Measurements from ENCODE around the gene GFER. TPM values are rescaled to one million over a fixed set of nuclear protein-coding genes. Genes with fewer than 3 reads are reported as not detected.

Gene GFER
- total and polyA plus RNA-seq, 9 of the 15 experiments (the other 6 are each of a cell fraction or from before 2014, with no cell fraction given), result 4.3 to 53.7 (median 19.8) TPM

DNA sequence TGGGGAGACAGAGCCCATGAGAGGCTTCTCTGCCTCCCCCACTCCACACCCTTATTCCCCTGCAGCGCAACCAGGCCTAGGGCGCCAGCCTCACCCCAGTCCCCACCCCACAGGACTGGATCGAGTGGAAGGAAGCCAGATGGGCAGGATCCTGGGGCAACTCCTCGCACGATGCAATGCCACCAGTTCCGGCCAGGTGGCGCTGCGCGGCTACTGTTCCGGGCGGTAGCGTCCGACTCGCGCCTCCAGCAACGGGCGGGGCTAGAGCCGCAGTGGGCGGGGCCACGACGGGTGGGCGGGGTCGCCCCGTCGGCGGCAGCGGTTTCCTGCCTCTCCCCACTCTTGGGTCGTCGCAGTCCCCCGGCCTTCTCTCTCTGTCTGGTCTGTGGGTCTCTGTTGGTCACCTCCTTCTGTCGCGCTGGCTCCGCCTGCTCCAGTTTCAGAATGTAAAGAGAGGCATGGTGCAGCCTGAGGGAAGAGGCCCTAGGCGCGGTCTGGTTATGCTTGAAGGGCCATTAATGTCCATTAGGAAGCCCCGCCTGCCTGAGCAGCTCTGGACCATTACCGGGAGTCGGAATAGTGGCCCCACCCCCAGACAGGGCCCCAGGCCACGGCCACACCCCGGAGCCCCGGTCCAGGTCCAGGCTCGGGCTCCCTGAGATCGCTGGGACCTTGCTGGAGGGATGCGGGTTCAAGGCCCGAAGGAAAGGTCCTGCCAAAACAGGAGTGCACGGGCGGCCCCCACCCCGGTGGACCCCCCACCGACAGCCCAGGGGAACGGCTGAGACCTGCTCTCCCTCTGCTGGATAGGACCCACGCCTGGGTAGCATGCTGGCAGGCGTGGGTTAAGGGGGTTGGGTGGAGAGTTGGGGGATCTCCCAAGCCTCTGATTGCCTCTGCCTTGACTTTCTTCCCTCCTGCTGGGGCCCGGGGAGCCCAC lies 39.4 kb downstream of the GFER start (continued):
- TF ChIP-seq ZBTB7A (IDR thresholded peaks at IDR 0.05; ENCODE audit: borderline replicate concordance, control insufficient read depth, low read depth, low read length) (peak; percentile 71; the same call in 1 of the 2 replicates), EP400 (IDR thresholded peaks at IDR 0.05) (peak; percentile 32; the same call in 1 of the 2 replicates), MAZ (CRISPR knock-in tag; conservative IDR thresholded peaks at IDR 0.05 in 1 of 2, IDR thresholded peaks at IDR 0.05 in 1 of 2) (peak; percentile 89 to 99), PRMT5 (CRISPR knock-in tag; IDR thresholded peaks at IDR 0.05) (no peak), KDM5B (IDR thresholded peaks at IDR 0.05; ENCODE audit: insufficient replicate concordance, low read depth, low read length) (peak; percentile 34), TBP (optimal IDR thresholded peaks at IDR 0.05; ENCODE audit: low read depth, low read length) (peak; percentile 37), ETS2 (tag; IDR thresholded peaks at IDR 0.05; ENCODE audit: borderline replicate concordance, poor library complexity, severe bottlenecking) (no peak), IRF2 (CRISPR knock-in tag; IDR thresholded peaks at IDR 0.05) (no peak), POLR2G (IDR thresholded peaks at IDR 0.05; ENCODE audit: low read depth, low read length) (peak; percentile 71), HDGF (IDR thresholded peaks at IDR 0.05) (peak; percentile 57; the same call in 1 of the 2 replicates), CREM (IDR thresholded peaks at IDR 0.05; ENCODE audit: low read depth) (peak; percentile 72)
- TF ChIP-seq, protein P1, sequence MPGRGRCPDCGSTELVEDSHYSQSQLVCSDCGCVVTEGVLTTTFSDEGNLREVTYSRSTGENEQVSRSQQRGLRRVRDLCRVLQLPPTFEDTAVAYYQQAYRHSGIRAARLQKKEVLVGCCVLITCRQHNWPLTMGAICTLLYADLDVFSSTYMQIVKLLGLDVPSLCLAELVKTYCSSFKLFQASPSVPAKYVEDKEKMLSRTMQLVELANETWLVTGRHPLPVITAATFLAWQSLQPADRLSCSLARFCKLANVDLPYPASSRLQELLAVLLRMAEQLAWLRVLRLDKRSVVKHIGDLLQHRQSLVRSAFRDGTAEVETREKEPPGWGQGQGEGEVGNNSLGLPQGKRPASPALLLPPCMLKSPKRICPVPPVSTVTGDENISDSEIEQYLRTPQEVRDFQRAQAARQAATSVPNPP (IDR thresholded peaks at IDR 0.05; ENCODE audit: borderline replicate concordance, insufficient read depth, insufficient read length), result no peak
- TF ChIP-seq, protein P2, sequence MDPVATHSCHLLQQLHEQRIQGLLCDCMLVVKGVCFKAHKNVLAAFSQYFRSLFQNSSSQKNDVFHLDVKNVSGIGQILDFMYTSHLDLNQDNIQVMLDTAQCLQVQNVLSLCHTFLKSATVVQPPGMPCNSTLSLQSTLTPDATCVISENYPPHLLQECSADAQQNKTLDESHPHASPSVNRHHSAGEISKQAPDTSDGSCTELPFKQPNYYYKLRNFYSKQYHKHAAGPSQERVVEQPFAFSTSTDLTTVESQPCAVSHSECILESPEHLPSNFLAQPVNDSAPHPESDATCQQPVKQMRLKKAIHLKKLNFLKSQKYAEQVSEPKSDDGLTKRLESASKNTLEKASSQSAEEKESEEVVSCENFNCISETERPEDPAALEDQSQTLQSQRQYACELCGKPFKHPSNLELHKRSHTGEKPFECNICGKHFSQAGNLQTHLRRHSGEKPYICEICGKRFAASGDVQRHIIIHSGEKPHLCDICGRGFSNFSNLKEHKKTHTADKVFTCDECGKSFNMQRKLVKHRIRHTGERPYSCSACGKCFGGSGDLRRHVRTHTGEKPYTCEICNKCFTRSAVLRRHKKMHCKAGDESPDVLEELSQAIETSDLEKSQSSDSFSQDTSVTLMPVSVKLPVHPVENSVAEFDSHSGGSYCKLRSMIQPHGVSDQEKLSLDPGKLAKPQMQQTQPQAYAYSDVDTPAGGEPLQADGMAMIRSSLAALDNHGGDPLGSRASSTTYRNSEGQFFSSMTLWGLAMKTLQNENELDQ (CRISPR knock-in tag; IDR thresholded peaks at IDR 0.05; ENCODE audit: borderline replicate concordance), result peak; percentile 60; the same call in 1 of the 2 replicates
- TF ChIP-seq, protein P3, sequence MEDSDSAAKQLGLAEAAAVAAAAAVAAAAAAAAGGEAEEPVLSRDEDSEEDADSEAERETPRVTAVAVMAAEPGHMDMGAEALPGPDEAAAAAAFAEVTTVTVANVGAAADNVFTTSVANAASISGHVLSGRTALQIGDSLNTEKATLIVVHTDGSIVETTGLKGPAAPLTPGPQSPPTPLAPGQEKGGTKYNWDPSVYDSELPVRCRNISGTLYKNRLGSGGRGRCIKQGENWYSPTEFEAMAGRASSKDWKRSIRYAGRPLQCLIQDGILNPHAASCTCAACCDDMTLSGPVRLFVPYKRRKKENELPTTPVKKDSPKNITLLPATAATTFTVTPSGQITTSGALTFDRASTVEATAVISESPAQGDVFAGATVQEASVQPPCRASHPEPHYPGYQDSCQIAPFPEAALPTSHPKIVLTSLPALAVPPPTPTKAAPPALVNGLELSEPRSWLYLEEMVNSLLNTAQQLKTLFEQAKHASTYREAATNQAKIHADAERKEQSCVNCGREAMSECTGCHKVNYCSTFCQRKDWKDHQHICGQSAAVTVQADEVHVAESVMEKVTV (CRISPR knock-in tag; IDR thresholded peaks at IDR 0.05), result peak; percentile 61; the same call in 1 of the 2 replicates
- TF ChIP-seq, protein P4, sequence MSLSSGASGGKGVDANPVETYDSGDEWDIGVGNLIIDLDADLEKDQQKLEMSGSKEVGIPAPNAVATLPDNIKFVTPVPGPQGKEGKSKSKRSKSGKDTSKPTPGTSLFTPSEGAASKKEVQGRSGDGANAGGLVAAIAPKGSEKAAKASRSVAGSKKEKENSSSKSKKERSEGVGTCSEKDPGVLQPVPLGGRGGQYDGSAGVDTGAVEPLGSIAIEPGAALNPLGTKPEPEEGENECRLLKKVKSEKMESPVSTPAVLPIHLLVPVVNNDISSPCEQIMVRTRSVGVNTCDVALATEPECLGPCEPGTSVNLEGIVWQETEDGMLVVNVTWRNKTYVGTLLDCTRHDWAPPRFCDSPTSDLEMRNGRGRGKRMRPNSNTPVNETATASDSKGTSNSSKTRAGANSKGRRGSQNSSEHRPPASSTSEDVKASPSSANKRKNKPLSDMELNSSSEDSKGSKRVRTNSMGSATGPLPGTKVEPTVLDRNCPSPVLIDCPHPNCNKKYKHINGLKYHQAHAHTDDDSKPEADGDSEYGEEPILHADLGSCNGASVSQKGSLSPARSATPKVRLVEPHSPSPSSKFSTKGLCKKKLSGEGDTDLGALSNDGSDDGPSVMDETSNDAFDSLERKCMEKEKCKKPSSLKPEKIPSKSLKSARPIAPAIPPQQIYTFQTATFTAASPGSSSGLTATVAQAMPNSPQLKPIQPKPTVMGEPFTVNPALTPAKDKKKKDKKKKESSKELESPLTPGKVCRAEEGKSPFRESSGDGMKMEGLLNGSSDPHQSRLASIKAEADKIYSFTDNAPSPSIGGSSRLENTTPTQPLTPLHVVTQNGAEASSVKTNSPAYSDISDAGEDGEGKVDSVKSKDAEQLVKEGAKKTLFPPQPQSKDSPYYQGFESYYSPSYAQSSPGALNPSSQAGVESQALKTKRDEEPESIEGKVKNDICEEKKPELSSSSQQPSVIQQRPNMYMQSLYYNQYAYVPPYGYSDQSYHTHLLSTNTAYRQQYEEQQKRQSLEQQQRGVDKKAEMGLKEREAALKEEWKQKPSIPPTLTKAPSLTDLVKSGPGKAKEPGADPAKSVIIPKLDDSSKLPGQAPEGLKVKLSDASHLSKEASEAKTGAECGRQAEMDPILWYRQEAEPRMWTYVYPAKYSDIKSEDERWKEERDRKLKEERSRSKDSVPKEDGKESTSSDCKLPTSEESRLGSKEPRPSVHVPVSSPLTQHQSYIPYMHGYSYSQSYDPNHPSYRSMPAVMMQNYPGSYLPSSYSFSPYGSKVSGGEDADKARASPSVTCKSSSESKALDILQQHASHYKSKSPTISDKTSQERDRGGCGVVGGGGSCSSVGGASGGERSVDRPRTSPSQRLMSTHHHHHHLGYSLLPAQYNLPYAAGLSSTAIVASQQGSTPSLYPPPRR (CRISPR knock-in tag; IDR thresholded peaks at IDR 0.05; ENCODE audit: borderline replicate concordance), result 0 out of 2 replicates have a peak, but pooled peaks have one; percentile 34
